Erythroblast (primary cell): Measurements from ENCODE around the gene PEF1.

ENCODE experiments used
- GATA1 ChIP-seq: IDR thresholded peaks from 2 replicates; pipeline ENCODE4 v1.6.1; 2011; ENCODE audit warnings: low read depth, mild to moderate bottlenecking, control low read depth, low read length, moderate library complexity
- POLR2A ChIP-seq: IDR thresholded peaks from 2 replicates; pipeline ENCODE4 v1.6.1; 2011; ENCODE audit warnings: mild to moderate bottlenecking, low read length

GRCh38 chr1:31662463-31662862, 17.8 kb upstream of the PEF1 start:
- TF ChIP-seq POLR2A (no peak), GATA1 (no peak)
